Hepatocyte (in vitro differentiated cells): ENCODE results near the gene ATG13.

Source experiments
- EZH2 ChIP-seq: fragments of 200-600 bp; sonication (generic); IDR thresholded peaks from 2 replicates; pipeline ENCODE4 v1.6.1; 2016; ENCODE audit warnings: antibody characterized with exemption, mild to moderate bottlenecking, borderline replicate concordance
- EZH2phosphoT487 ChIP-seq: fragments of 200-600 bp; sonication (generic); IDR thresholded peaks from one replicate; pipeline ENCODE4 v1.6.1; 2018; ENCODE audit warnings: antibody characterized with exemption, mild to moderate bottlenecking, low read depth, moderate library complexity; ENCODE audit not compliant: unreplicated experiment, severe bottlenecking
- TF ChIP-seq, protein P1 (sequence below): fragments of 200-600 bp; sonication (generic); IDR thresholded peaks from 2 replicates; pipeline ENCODE4 v1.5.1; 2016; ENCODE audit warnings: antibody characterized with exemption, mild to moderate bottlenecking; ENCODE audit not compliant: poor library complexity

DNA sequence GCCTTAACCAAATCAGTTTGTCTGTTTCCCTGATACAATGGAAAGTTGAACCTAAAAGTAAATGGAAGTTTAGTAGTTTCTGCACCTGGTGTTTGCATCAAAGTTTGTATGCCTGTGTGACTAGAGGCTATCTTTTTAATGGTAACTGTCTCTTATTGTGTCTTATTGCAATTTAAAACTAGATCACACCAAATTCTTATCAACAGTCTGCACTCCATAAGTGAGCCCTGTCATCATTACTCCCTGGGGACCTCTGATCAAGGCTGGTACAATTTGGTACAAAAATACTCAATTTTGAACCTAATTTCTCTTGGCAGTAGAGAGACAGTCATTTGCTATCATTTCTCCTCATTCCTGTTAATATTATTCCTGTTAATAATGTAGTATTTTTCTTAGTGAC is 45.0 kb downstream of the ATG13 start:
- TF ChIP-seq, protein P1, sequence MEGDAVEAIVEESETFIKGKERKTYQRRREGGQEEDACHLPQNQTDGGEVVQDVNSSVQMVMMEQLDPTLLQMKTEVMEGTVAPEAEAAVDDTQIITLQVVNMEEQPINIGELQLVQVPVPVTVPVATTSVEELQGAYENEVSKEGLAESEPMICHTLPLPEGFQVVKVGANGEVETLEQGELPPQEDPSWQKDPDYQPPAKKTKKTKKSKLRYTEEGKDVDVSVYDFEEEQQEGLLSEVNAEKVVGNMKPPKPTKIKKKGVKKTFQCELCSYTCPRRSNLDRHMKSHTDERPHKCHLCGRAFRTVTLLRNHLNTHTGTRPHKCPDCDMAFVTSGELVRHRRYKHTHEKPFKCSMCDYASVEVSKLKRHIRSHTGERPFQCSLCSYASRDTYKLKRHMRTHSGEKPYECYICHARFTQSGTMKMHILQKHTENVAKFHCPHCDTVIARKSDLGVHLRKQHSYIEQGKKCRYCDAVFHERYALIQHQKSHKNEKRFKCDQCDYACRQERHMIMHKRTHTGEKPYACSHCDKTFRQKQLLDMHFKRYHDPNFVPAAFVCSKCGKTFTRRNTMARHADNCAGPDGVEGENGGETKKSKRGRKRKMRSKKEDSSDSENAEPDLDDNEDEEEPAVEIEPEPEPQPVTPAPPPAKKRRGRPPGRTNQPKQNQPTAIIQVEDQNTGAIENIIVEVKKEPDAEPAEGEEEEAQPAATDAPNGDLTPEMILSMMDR = no peak
- TF ChIP-seq EZH2phosphoT487 (no peak), EZH2 (no peak)
